Vagina (tissue), 2 donors: ENCODE data around the gene SDE2.

ENCODE experiments used
- CTCF ChIP-seq, 3 experiments: fragments of 450-650 bp in 2 of 3; fragments of 200-600 bp in 1 of 3; sonication (generic) in 1 of 3; IDR thresholded peaks; one replicate each; pipeline ENCODE4 v1.5.1; 2017 to 2019; ENCODE audit warnings: antibody characterized with exemption in 3 of 3, mild to moderate bottlenecking in 2 of 3, moderate library complexity in 2 of 3
- POLR2A ChIP-seq, 2 donors: fragments of 450-650 bp; IDR thresholded peaks; one replicate each; pipeline ENCODE4 v1.6.1; 2017; ENCODE audit warnings: antibody characterized with exemption in 2 of 2, mild to moderate bottlenecking in 2 of 2, moderate library complexity in 2 of 2
- POLR2AphosphoS5 ChIP-seq, 2 donors: sonication (generic); formaldehyde crosslinking; IDR thresholded peaks; one replicate each; pipeline ENCODE4 v1.9.0; 2017; ENCODE audit warnings: antibody characterized with exemption in 2 of 2, mild to moderate bottlenecking in 2 of 2, low read depth in 1 of 2; ENCODE audit not compliant: insufficient read depth in 1 of 2

- TF ChIP-seq CTCF (IDR thresholded peaks at IDR 0.05) (no peak), POLR2AphosphoS5 (IDR thresholded peaks at IDR 0.05; ENCODE audit: insufficient read depth in 1 of 2, low read depth in 1 of 2) (no peak), POLR2A (IDR thresholded peaks at IDR 0.05) (no peak)
Observed at GRCh38 chr1:226026833-226027232, 27.7 kb upstream of the SDE2 start.
